ENCODE results near the gene PHACTR1.

PHACTR1 gene

GRCh38 chr6:13336553-13336952 lies 620.0 kb downstream of the PHACTR1 start:
- no peak overlapping the region for H3K4me3 ChIP-seq (ENCODE audit: low read depth, low read length)
- DNase-seq (ENCODE audit: low read depth) = peak; percentile 82
- TF ChIP-seq CTCF (IDR thresholded peaks at IDR 0.05; ENCODE audit: insufficient read depth, low read depth, low read length, missing control alignments) = peak; percentile 84

GRCh38 chr6:13338038-13338437 lies 621.5 kb downstream of the PHACTR1 start:
- no peak for TF ChIP-seq CTCF (IDR thresholded peaks at IDR 0.05; ENCODE audit: insufficient read depth, low read depth, low read length, missing control alignments)
- no peak for DNase-seq (ENCODE audit: low read depth)
- H3K4me3 ChIP-seq (ENCODE audit: low read depth, low read length) = no peak overlapping the region

Measured in GM12865 (cell line).